ENCODE data around the gene PPP3CA.

The PPP3CA gene

DNA sequence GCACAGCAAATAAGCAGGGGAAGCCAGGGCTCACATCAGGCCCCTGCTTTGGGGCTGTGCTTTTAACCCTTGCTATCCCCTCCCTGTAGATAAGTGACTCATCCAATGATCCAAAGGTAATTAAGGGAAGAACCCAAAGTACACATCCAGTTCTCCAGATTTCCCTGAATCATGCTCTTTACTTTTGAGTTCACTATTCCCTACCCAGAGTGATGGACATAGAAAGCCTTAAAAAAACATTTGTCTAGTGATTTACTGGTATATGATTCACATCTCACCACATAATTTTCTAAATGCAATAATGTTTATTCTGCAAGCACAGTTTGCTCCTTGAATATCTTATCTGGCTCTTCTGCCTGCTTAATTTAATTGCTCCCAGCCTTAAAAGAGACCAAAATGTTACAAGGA is 136.2 kb downstream of the PPP3CA start:
- Mint-ChIP-seq H3K27ac (no peak overlapping the region), H3K4me3 (no peak overlapping the region)

DNA sequence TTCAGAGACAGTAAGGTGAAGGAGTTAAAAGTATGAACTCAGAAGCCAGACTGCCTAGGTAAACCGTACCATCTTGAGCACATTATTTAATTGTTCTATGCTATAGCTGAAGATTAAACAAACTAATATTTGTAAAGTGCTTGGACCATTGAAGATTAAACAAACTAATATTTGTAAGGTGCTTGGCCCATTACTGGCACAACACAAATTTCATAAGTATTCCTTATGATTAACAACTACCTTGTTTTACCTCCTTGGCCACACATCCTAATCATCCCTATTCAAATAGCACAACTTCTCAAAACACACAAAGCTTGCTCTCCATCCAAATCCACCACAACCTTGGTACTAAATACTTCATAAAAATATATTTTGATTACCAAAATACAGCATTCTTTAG is 137.0 kb downstream of the PPP3CA start:
- CTCF ChIA-PET, result no interaction called here
- Mint-ChIP-seq H3K9me3 (no peaks in the 10 kb centered on the region), H3K27ac (no peak overlapping the region), H3K4me1 (peaks cover 18% of the 10 kb centered on the region), H3K4me3 (no peak overlapping the region), H3K27me3 (no peaks in the 10 kb centered on the region), H3K36me3 (peaks cover 8% of the 10 kb centered on the region)
- DNase-seq, result no peak

More for the DNA sequence above, 136.2 kb downstream of the PPP3CA start:
- Mint-ChIP-seq H3K4me1 (peaks cover 10% of the 10 kb centered on the region), H3K9me3 (no peaks in the 10 kb centered on the region), H3K36me3 (peaks cover 5% of the 10 kb centered on the region), H3K27me3 (no peaks in the 10 kb centered on the region)
- DNase-seq, result no peak
- CTCF ChIA-PET, result no interaction called here

DNA sequence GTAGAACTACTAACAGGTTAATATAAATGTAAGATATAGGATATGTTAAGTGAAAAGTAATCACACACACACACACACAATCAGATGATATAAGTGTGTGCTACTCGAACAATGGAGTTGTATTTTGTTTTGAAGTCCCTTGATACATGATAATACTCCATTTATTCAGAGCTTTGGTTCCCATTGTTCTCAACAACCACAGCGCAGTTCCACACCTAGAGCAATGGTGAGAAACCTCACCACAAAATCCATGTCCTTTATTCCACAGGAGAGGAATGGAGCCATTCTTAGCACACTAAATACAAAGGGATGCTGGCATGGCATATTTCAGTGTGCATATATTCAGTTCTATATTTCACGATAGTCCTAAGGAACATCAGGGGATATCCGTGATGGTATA is 139.2 kb downstream of the PPP3CA start:
- H3K9me3 Mint-ChIP-seq, result no peaks in the 10 kb centered on the region
- CTCF ChIA-PET, result no interaction called here
- peaks cover 8% of the 10 kb centered on the region for H3K36me3 Mint-ChIP-seq
- H3K27me3 Mint-ChIP-seq, result no peaks in the 10 kb centered on the region
- H3K27ac Mint-ChIP-seq, result no peak overlapping the region
- DNase-seq, result no peak
- peaks cover 24% of the 10 kb centered on the region for H3K4me1 Mint-ChIP-seq
- H3K4me3 Mint-ChIP-seq, result no peak overlapping the region

DNA sequence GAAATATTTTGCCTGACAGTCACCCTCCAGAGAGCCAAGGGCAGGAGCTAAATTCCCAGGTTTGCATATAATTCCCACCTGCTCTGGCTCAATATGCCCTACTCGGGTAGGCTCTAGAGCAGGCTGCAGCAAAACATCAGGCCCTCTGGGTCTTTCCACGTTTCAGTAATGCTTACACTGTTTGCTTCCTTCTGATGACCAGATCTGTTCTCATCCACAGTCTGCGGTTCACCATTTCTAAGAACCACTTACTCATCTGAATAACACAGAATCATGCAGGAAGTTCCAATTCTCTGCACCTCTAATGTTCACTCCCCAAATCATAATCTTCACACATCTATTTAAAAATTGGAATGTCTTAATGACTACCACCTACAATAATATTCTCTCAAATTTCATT is 141.4 kb downstream of the PPP3CA start:
- Mint-ChIP-seq H3K9me3 (no peaks in the 10 kb centered on the region), H3K27ac (peak overlapping the region; percentile 81), H3K4me1 (peaks cover 24% of the 10 kb centered on the region), H3K27me3 (no peaks in the 10 kb centered on the region), H3K4me3 (peak overlapping the region; percentile 5), H3K36me3 (peaks cover 8% of the 10 kb centered on the region)
- CTCF ChIA-PET, result no interaction called here
- peak; percentile 60 for DNase-seq

DNA sequence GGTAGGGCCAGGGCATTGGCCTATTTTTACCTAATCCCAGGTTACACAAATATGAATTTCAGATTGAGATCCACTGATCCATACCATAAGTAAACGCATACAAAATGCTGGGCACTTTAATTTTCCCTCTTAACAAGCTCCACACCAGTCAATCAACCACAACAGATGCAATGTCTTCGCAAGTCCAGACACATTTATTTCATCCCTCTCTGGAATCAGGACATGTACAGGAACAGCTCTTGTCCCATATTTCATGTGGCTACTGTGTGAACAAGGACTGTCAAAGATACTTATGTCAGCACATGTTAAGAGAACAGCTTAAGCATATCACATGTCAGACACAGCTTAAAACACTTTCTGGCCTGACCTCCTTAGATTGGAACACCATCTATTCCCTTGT is 145.9 kb downstream of the PPP3CA start:
- CTCF ChIA-PET, result interaction anchor here (0.6 kb wide), 1 partner anchor 122 kb away, joined by 3 read pairs; no protein-coding TSS in a partner anchor
- H3K27me3 Mint-ChIP-seq, result no peaks in the 10 kb centered on the region
- peaks cover 21% of the 10 kb centered on the region for H3K4me1 Mint-ChIP-seq
- no peak overlapping the region for H3K27ac Mint-ChIP-seq
- peaks cover 2% of the 10 kb centered on the region for H3K36me3 Mint-ChIP-seq
- no peak for DNase-seq
- H3K9me3 Mint-ChIP-seq, result no peaks in the 10 kb centered on the region
- no peak overlapping the region for H3K4me3 Mint-ChIP-seq

DNA sequence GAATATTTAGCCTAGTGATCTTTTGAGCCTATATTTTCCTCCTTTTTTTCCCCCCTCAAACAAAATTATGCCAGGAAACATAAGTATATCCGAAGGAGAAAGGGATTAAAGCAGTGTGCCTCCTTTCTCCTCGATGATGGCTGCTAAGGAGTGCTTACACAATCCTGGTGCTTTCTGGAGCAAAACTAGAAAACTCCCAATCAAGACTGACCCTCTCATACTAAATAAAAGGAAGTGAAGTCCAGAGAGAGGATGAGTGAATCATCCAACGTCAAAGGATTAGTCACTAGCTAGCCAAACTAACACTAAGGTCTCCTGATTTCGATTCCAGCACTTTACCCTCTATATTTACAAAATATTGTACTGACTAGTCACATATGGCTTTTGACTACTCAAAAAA is 146.8 kb downstream of the PPP3CA start:
- Mint-ChIP-seq H3K36me3 (peaks cover 2% of the 10 kb centered on the region), H3K4me3 (no peak overlapping the region), H3K27me3 (no peaks in the 10 kb centered on the region), H3K27ac (no peak overlapping the region), H3K4me1 (peaks cover 12% of the 10 kb centered on the region), H3K9me3 (no peaks in the 10 kb centered on the region)
- no peak for DNase-seq
- CTCF ChIA-PET, result no interaction called here

DNA sequence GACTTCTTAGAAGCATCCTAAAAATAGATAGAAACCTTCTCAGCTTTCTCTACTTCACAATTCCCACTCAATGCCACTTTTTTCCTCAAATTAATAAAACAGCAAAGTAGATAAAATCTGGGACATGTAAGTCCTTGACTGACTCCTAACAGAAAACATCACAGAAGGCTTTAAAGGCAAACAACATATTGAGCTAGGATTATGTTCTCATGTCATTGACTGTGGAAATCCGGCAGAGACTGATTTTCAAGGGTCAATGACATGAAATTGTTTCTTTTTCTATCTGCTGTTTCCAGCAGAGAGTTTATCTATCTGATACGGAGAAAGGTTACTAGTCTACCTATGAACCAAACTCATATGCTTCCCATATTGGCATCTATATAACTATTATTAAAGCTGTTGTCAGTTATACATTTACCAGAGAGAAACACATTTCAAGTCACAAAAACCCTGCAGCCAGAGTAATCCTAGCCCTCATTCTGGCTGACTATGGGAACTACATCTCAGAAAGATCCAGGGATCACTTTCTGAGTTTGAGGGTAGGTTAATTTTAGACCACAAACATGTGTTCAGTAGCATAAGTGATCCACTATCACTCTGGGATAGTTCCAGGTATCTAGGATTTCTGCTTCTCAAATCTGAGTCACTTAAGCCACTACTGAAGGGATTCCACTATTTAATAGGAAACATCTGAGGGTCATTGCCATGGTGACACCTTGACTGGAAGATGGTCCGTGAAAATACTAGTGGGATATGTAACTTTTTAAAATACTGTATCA is 147.6 kb downstream of the PPP3CA start:
- H3K27ac Mint-ChIP-seq, result no peak overlapping the region
- no peaks in the 10 kb centered on the region for H3K9me3 Mint-ChIP-seq
- H3K36me3 Mint-ChIP-seq, result no peaks in the 10 kb centered on the region
- CTCF ChIA-PET, result interaction anchor here (1.0 kb wide), 1 partner anchor 402 kb away, joined by 3 read pairs; no protein-coding TSS in a partner anchor
- H3K27me3 Mint-ChIP-seq, result no peaks in the 10 kb centered on the region
- no peak overlapping the region for H3K4me3 Mint-ChIP-seq
- H3K4me1 Mint-ChIP-seq, result peaks cover 4% of the 10 kb centered on the region
- no peak for DNase-seq

DNA sequence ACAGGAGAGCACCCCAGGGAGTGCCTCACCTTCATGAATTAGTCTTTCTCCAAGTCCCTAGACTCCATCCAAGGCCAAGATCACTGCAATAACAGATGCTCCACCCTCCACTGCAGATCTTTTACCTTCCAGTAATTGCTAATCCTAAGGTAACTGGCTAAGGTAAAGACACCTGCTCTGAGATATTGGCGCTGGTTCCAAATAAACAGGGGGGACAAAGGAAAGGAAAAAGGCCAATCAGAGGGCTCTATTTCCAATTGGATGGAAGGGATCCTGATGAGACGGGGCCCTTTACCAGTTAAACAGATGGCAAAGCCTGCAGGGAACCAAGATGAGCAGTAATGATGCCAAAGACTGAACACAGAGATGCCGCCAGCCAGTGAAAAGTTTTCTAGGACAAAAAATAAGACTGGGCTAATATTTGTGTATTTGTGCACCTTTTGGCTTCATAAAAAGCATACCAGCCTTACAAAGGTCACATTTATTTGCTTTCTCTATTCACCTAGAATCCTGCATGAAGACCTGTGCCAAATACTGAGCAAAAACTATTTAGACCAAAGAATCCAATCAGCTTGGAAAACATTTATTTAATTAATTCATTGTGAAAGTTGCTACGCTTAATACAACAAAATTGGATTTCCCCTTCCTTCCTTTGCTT is 148.5 kb downstream of the PPP3CA start:
- no peak for DNase-seq
- H3K36me3 Mint-ChIP-seq, result peaks cover 2% of the 10 kb centered on the region
- H3K27me3 Mint-ChIP-seq, result no peaks in the 10 kb centered on the region
- H3K4me1 Mint-ChIP-seq, result peaks cover 4% of the 10 kb centered on the region
- H3K4me3 Mint-ChIP-seq, result no peak overlapping the region
- CTCF ChIA-PET, result interaction anchor here (1.0 kb wide), 1 partner anchor 401 kb away, joined by 3 read pairs; no protein-coding TSS in a partner anchor
- no peaks in the 10 kb centered on the region for H3K9me3 Mint-ChIP-seq
- no peak overlapping the region for H3K27ac Mint-ChIP-seq

DNA sequence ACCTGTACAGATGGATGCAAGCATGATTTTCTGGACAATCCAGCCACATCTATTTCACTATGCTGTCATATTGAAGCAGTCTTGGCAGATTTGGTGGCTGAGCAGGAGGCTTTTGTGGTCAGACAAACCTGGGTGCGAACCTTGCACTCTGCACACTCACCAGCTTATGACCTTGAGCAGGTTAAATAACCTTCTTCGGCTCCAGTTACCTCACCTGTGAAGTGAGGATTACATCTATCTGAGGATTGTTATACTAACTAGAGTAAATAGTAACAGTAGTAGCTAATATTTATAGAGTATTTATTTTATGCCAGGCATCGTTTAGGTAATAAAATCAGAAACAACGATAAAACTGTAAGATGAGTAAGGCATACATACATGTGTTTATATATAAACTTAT is 150.0 kb downstream of the PPP3CA start:
- no peak overlapping the region for H3K4me3 Mint-ChIP-seq
- H3K4me1 Mint-ChIP-seq, result peaks cover 8% of the 10 kb centered on the region
- no peaks in the 10 kb centered on the region for H3K27me3 Mint-ChIP-seq
- CTCF ChIA-PET, result no interaction called here
- DNase-seq, result no peak
- peaks cover 8% of the 10 kb centered on the region for H3K36me3 Mint-ChIP-seq
- H3K27ac Mint-ChIP-seq, result no peak overlapping the region
- H3K9me3 Mint-ChIP-seq, result no peaks in the 10 kb centered on the region

DNA sequence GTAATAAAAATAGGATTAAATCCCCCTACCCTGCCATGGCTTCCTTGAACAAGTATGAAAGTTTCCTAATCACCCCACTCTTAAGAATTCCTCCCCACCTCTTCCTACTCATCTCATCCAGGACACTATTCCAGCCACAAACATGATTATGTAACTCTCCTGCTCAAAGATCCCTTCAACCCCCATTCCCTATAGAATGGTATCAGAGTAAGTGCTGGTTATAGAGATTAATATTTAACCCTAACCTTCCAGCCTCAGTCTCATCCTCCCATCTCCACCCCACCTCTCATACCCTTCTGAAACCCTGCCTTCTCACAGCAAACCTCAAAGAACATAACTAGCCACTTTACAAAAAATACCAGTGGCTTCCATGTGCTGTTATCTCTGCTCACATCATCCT is 155.1 kb downstream of the PPP3CA start:
- Mint-ChIP-seq H3K27ac (no peak overlapping the region), H3K4me3 (no peak overlapping the region), H3K4me1 (peaks cover 11% of the 10 kb centered on the region)

DNA sequence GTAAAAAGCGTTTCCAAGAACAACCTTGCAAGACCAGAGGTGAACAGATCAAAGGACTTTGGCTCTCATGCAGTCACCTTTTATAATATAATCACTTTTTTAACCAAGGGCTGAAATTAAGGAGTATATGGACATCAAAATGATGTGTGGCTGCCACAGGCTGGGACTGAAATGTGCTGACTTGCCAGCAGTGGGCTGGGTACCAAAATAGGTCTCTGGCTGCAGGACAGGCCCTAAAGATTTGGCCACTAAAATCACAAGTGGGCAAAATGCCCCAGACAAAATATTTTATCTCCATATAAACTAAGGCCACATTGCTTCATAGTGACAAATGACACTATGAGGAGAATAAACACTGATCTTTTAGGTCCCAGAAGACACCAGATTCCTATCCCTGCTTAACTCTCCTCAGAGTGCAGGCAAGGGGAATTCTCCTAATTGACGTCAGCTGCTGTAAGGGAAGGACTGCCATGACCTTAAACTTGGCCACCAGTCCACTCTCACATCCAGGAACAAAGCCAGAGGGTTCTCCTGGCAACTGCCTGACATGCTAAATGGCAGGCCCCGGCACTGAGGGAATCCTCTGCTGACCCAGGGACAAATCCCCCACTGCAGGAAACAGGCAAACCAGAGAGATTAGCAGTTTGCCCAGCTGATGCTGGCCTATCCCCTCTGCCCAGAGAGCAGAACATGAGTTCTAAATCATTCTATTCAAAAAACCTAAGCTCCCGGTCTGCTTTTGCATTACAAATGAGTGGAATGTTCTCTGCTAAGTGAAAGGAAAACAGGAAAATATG is 155.8 kb downstream of the PPP3CA start:
- H3K27me3 Mint-ChIP-seq, result no peaks in the 10 kb centered on the region
- H3K27ac Mint-ChIP-seq, result no peak overlapping the region
- peaks cover 11% of the 10 kb centered on the region for H3K4me1 Mint-ChIP-seq
- H3K36me3 Mint-ChIP-seq, result peaks cover 10% of the 10 kb centered on the region
- H3K4me3 Mint-ChIP-seq, result no peak overlapping the region
- no peaks in the 10 kb centered on the region for H3K9me3 Mint-ChIP-seq
- CTCF ChIA-PET, result no interaction called here
- no peak for DNase-seq

More for the DNA sequence above, 155.1 kb downstream of the PPP3CA start:
- CTCF ChIA-PET, result no interaction called here
- DNase-seq, result no peak
- H3K9me3 Mint-ChIP-seq, result no peaks in the 10 kb centered on the region
- H3K36me3 Mint-ChIP-seq, result peaks cover 10% of the 10 kb centered on the region
- no peaks in the 10 kb centered on the region for H3K27me3 Mint-ChIP-seq

DNA sequence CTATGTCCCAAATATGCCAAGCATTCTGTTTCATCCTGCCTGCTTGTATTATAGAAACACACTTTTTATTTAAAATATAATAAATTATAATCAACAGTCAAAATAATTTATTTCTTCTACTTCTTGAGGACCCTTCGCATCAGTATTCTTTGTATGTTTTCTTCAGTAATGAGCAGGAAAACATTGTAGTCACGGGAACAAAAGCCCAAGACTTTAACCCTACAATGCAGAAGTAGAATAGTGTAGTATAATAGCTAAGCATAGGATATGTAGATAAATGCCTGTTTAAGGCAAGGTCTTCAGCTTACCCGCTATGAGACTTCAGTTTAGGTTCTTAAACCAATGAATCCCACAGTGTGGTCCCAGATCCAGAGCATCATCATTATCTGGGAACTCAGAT is 156.6 kb downstream of the PPP3CA start:
- CTCF ChIA-PET, result no interaction called here
- H3K9me3 Mint-ChIP-seq, result no peaks in the 10 kb centered on the region
- H3K36me3 Mint-ChIP-seq, result peaks cover 10% of the 10 kb centered on the region
- H3K4me1 Mint-ChIP-seq, result peaks cover 11% of the 10 kb centered on the region
- H3K4me3 Mint-ChIP-seq, result no peak overlapping the region
- H3K27me3 Mint-ChIP-seq, result no peaks in the 10 kb centered on the region
- H3K27ac Mint-ChIP-seq, result no peak overlapping the region
- no peak for DNase-seq

DNA sequence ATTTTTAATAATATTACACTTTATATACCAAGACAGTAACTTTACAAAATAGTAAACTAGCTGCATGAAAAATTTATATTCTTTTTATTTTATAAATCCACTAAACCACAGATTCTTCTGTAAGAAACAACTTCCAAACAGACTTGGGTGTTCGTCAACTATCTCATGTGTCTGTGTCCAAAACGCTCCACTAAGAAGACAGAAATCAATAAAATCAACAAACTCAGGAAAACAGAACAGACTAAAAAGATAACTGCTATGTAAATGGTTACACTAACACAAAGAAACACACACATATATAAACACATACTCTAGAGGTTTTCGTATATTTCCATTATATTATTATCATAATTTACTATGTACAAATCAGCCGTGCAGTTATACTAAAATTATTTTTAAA is 158.4 kb downstream of the PPP3CA start:
- no peak for DNase-seq
- Mint-ChIP-seq H3K4me3 (no peak overlapping the region), H3K27ac (no peak overlapping the region), H3K36me3 (peaks cover 8% of the 10 kb centered on the region), H3K4me1 (peaks cover 11% of the 10 kb centered on the region), H3K27me3 (no peaks in the 10 kb centered on the region), H3K9me3 (no peaks in the 10 kb centered on the region)
- CTCF ChIA-PET, result interaction anchor here (0.6 kb wide), 1 partner anchor 26 kb away, joined by 3 read pairs; no protein-coding TSS in a partner anchor

DNA sequence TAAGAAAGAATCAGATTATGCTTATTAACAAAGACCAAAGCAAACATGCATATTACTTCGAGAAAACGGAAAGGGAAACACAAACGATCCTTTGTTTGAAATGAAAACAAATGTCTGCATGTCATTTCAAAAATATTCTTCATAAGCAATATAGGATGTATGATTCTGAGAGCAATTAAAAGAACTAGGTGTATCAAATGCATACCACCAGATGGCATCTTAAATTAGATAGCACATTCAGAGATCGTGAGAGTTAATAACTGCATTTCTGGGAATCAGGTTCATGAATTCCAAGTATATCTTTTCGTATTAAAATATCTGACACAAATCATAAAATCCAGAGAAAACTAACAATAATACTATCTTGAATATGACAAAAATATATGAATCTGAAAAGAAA is 159.5 kb downstream of the PPP3CA start:
- Mint-ChIP-seq H3K27me3 (no peaks in the 10 kb centered on the region), H3K27ac (no peak overlapping the region), H3K36me3 (peaks cover 7% of the 10 kb centered on the region), H3K9me3 (no peaks in the 10 kb centered on the region), H3K4me3 (no peak overlapping the region), H3K4me1 (peaks cover 11% of the 10 kb centered on the region)
- CTCF ChIA-PET, result interaction anchor here (0.8 to 1.0 kb wide), 2 partner anchors 161 to 409 kb away, joined by 3 read pairs; no protein-coding TSS in a partner anchor
- no peak for DNase-seq

Measured in activated naive CD4-positive, alpha-beta T cell treated with anti-CD3 and anti-CD28 coated beads, Interleukin-2, amount 10 ng/mL, durations not matched to agents 7 days and 5 days (primary cell).